ENCODE measurements around the gene GALNT17.

DNA sequence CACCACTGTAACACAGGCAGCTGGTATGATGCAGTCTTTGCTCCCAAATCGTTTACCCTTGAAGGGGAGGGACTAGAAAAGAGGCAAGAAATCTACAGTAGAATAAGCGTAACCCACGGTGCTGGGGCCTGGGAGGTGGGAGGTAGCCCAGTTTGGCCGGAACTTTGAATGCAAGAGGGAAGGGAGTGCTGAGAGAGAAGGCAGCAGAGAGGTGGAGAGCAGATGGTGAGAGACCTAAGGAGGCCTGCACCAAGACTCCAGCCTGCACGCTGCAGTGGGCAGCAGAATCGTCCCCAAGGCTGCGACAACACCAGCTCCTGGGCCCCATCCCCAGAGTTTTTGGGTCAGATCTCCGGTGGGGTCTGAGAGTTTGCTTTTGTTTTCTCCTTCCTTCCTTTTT is 547.5 kb downstream of the GALNT17 start:
- TF ChIP-seq, protein P1, sequence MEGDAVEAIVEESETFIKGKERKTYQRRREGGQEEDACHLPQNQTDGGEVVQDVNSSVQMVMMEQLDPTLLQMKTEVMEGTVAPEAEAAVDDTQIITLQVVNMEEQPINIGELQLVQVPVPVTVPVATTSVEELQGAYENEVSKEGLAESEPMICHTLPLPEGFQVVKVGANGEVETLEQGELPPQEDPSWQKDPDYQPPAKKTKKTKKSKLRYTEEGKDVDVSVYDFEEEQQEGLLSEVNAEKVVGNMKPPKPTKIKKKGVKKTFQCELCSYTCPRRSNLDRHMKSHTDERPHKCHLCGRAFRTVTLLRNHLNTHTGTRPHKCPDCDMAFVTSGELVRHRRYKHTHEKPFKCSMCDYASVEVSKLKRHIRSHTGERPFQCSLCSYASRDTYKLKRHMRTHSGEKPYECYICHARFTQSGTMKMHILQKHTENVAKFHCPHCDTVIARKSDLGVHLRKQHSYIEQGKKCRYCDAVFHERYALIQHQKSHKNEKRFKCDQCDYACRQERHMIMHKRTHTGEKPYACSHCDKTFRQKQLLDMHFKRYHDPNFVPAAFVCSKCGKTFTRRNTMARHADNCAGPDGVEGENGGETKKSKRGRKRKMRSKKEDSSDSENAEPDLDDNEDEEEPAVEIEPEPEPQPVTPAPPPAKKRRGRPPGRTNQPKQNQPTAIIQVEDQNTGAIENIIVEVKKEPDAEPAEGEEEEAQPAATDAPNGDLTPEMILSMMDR (conservative IDR thresholded peaks at IDR 0.05; ENCODE audit: low read length) = no peak
- no peak for TF ChIP-seq EZH2phosphoT487 (IDR thresholded peaks at IDR 0.05; ENCODE audit: borderline replicate concordance)

All from Loucy (cell line).